Measurements from ENCODE around the gene OVOL1. TPM values are rescaled to one million over a fixed set of nuclear protein-coding genes. Genes with fewer than 3 reads are reported as not detected.
"Not testable (repeated sequence)": the region's sequence is repeated elsewhere in the genome, so short reads cannot be mapped to it uniquely, and the experiment has no call there.

OVOL1 gene
- total and polyA plus RNA-seq, 4 donors, result 0.28 to 3.9 TPM; not detected in 2

DNA sequence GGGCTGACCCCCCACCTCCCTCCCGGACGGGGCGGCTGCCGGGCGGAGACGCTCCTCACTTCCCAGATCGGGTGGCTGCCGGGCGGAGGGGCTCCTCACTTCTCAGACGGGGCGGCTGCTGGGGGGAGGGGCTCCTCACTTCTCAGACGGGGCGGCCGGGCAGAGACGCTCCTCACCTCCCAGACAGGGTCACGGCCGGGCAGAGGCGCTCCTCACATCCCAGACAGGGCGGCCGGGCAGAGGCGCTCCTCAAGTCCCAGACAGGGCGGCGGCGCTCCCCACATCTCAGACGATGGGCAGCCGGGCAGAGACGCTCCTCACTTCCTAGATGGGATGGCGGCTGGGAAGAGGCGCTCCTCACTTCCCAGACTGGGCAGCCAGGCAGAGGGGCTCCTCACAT lies 24.0 kb upstream of the OVOL1 start:
- H3K9me3 ChIP-seq (ENCODE audit: control insufficient read depth, low read length); DNase-seq; ATAC-seq (ENCODE audit: low FRiP score); intact Hi-C loops (cut with DNase I); H3K27ac ChIP-seq (ENCODE audit: low read depth in 1 of 2, low read length in 2 of 2); H3K36me3 ChIP-seq (ENCODE audit: control insufficient read depth in 1 of 2, insufficient read depth in 2 of 2, low read length in 1 of 2); H3K27me3 ChIP-seq (ENCODE audit: control insufficient read depth in 1 of 2, insufficient read depth in 2 of 2, low read length in 1 of 2); H3K4me3 ChIP-seq (ENCODE audit: low read length in 2 of 2); H3K4me1 ChIP-seq (ENCODE audit: control insufficient read depth in 1 of 2, insufficient read depth in 2 of 2, low read length in 2 of 2): not testable (repeated sequence)
- 91 to 95% methylated on average over 19 to 29 of the region's 29 CpGs for WGBS, 2 donors

- no peak for DNase-seq
- intact Hi-C loops (cut with DNase I), result no loop called here
- no peaks in the 10 kb centered on the region for H3K36me3 ChIP-seq (ENCODE audit: control insufficient read depth in 1 of 2, insufficient read depth in 2 of 2, low read length in 1 of 2)
- 73 to 78% methylated on average over 5 of the region's 5 CpGs for WGBS, 2 donors
- H3K9me3 ChIP-seq (ENCODE audit: control insufficient read depth, low read length), result no peaks in the 10 kb centered on the region
- H3K4me1 ChIP-seq (ENCODE audit: control insufficient read depth in 1 of 2, insufficient read depth in 2 of 2, low read length in 2 of 2), result no peaks in the 10 kb centered on the region
- H3K27ac ChIP-seq (ENCODE audit: low read depth in 1 of 2, low read length in 2 of 2), result no peak overlapping the region
- H3K27me3 ChIP-seq (ENCODE audit: control insufficient read depth in 1 of 2, insufficient read depth in 2 of 2, low read length in 1 of 2), result no peaks in the 10 kb centered on the region
- H3K4me3 ChIP-seq (ENCODE audit: low read length in 2 of 2), result no peak overlapping the region
- ATAC-seq (ENCODE audit: low FRiP score), result no peak
These were observed 22.4 kb upstream of the OVOL1 start for GRCh38 chr11:65764434-65764833.

DNA sequence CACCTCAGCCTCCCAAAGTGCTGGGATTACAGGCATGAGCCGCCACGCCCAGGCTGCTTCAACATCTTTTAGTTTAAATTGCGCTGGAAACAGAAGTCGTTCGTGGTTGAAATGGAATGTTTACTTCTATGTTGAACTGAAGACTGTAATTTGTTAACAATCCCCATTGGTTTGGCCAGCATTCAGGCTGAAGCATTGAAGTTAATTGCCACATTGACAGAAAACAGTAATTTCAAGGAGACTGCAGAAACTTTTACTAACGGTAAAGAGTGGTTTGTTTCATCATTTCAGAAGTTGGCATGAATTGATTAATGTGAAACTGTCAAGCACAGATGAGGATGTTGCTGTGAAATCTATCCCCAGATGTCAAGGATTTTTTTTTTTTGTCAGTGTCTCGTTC lies 20.3 kb upstream of the OVOL1 start:
- WGBS, 2 donors, result 71 to 74% methylated on average over 7 of the region's 7 CpGs
- H3K27ac ChIP-seq (ENCODE audit: low read depth in 1 of 2, low read length in 2 of 2), result no peak overlapping the region
- H3K36me3 ChIP-seq (ENCODE audit: control insufficient read depth in 1 of 2, insufficient read depth in 2 of 2, low read length in 1 of 2), result no peaks in the 10 kb centered on the region
- no peak for DNase-seq
- intact Hi-C loops (cut with DNase I), result loop anchor here in 1 of 2 donors (5.0 kb wide), 1 partner anchor 54 kb away; the partner anchor contains the start of gene KAT5
- H3K9me3 ChIP-seq (ENCODE audit: control insufficient read depth, low read length), result no peaks in the 10 kb centered on the region
- no peaks in the 10 kb centered on the region for H3K27me3 ChIP-seq (ENCODE audit: control insufficient read depth in 1 of 2, insufficient read depth in 2 of 2, low read length in 1 of 2)
- no peak for ATAC-seq (ENCODE audit: low FRiP score)
- H3K4me1 ChIP-seq (ENCODE audit: control insufficient read depth in 1 of 2, insufficient read depth in 2 of 2, low read length in 2 of 2), result no peaks in the 10 kb centered on the region
- no peak overlapping the region for H3K4me3 ChIP-seq (ENCODE audit: low read length in 2 of 2)

- no peaks in the 10 kb centered on the region for H3K36me3 ChIP-seq (ENCODE audit: control insufficient read depth in 1 of 2, insufficient read depth in 2 of 2, low read length in 1 of 2)
- no peaks in the 10 kb centered on the region for H3K4me1 ChIP-seq (ENCODE audit: control insufficient read depth in 1 of 2, insufficient read depth in 2 of 2, low read length in 2 of 2)
- intact Hi-C loops (cut with DNase I), result loop anchor here in 1 of 2 donors (5.0 kb wide), 1 partner anchor 55 kb away; the partner anchor contains the start of gene KAT5
- H3K4me3 ChIP-seq (ENCODE audit: low read length in 2 of 2), result no peak overlapping the region
- no peak overlapping the region for H3K27ac ChIP-seq (ENCODE audit: low read depth in 1 of 2, low read length in 2 of 2)
- no peaks in the 10 kb centered on the region for H3K27me3 ChIP-seq (ENCODE audit: control insufficient read depth in 1 of 2, insufficient read depth in 2 of 2, low read length in 1 of 2)
- no peak for DNase-seq
- WGBS, 2 donors, result 77 to 78% methylated on average over 10 of the region's 10 CpGs
- no peaks in the 10 kb centered on the region for H3K9me3 ChIP-seq (ENCODE audit: control insufficient read depth, low read length)
- no peak for ATAC-seq (ENCODE audit: low FRiP score)
These were observed 19.5 kb upstream of the OVOL1 start for GRCh38 chr11:65767406-65767805.

- H3K27me3 ChIP-seq (ENCODE audit: control insufficient read depth in 1 of 2, insufficient read depth in 2 of 2, low read length in 1 of 2); ATAC-seq (ENCODE audit: low FRiP score); H3K4me3 ChIP-seq (ENCODE audit: low read length in 2 of 2); DNase-seq; H3K4me1 ChIP-seq (ENCODE audit: control insufficient read depth in 1 of 2, insufficient read depth in 2 of 2, low read length in 2 of 2); H3K27ac ChIP-seq (ENCODE audit: low read depth in 1 of 2, low read length in 2 of 2); H3K9me3 ChIP-seq (ENCODE audit: control insufficient read depth, low read length); H3K36me3 ChIP-seq (ENCODE audit: control insufficient read depth in 1 of 2, insufficient read depth in 2 of 2, low read length in 1 of 2): not testable (repeated sequence)
- WGBS, 2 donors, result 87 to 90% methylated on average over 5 of the region's 5 CpGs
- intact Hi-C loops (cut with DNase I), result loop anchor here in 1 of 2 donors (5.0 kb wide), 1 partner anchor 56 kb away; the partner anchor contains the start of gene KAT5
These were observed 19.1 kb upstream of the OVOL1 start for GRCh38 chr11:65767806-65768205.

- H3K9me3 ChIP-seq (ENCODE audit: control insufficient read depth, low read length), result no peaks in the 10 kb centered on the region
- DNase-seq (no peak), ATAC-seq (ENCODE audit: low FRiP score) (no peak)
- intact Hi-C loops (cut with DNase I), result no loop called here
- H3K4me1 ChIP-seq (ENCODE audit: control insufficient read depth in 1 of 2, insufficient read depth in 2 of 2, low read length in 2 of 2), result no peaks in the 10 kb centered on the region
- no peaks in the 10 kb centered on the region for H3K27me3 ChIP-seq (ENCODE audit: control insufficient read depth in 1 of 2, insufficient read depth in 2 of 2, low read length in 1 of 2)
- H3K4me3 ChIP-seq (ENCODE audit: low read length in 2 of 2), result no peak overlapping the region
- H3K27ac ChIP-seq (ENCODE audit: low read depth in 1 of 2, low read length in 2 of 2), result no peak overlapping the region
- WGBS, 2 donors, result 87% methylated on average over 12 of the region's 12 CpGs
- no peaks in the 10 kb centered on the region for H3K36me3 ChIP-seq (ENCODE audit: control insufficient read depth in 1 of 2, insufficient read depth in 2 of 2, low read length in 1 of 2)
These were observed 15.8 kb upstream of the OVOL1 start for GRCh38 chr11:65770951-65771567.

DNA sequence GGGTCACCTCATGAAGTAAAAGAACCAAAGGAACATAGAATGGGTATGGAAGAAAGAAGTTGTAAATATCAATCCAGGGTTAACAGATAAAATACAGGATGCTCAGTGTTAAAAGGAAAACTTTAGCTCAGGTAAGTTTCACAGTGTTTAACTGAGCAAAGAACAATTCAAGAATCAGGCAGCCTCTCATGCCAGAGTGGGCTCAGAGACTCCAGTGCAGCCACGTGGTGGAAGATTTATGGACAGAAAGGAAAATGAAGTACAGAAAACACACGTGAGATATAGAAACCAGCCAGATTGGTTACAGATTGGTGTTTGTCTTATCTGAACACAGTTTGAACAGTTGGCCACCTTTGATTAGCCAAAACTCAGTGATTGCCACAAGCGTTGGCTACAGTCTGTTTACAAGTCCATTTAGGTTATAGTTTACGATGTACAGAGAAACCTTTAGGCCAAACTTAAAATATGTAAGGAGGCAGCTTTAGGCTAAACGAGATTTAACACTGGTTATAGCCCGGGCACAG lies 15.2 kb upstream of the OVOL1 start:
- H3K27me3 ChIP-seq (ENCODE audit: control insufficient read depth in 1 of 2, insufficient read depth in 2 of 2, low read length in 1 of 2), result no peaks in the 10 kb centered on the region
- no peak overlapping the region for H3K27ac ChIP-seq (ENCODE audit: low read depth in 1 of 2, low read length in 2 of 2)
- no peaks in the 10 kb centered on the region for H3K4me1 ChIP-seq (ENCODE audit: control insufficient read depth in 1 of 2, insufficient read depth in 2 of 2, low read length in 2 of 2)
- WGBS, 2 donors, result 69 to 70% methylated on average over 6 of the region's 6 CpGs
- no peaks in the 10 kb centered on the region for H3K36me3 ChIP-seq (ENCODE audit: control insufficient read depth in 1 of 2, insufficient read depth in 2 of 2, low read length in 1 of 2)
- no peaks in the 10 kb centered on the region for H3K9me3 ChIP-seq (ENCODE audit: control insufficient read depth, low read length)
- H3K4me3 ChIP-seq (ENCODE audit: low read length in 2 of 2), result no peak overlapping the region
- ATAC-seq (ENCODE audit: low FRiP score) (no peak), DNase-seq (no peak)
- intact Hi-C loops (cut with DNase I), result no loop called here

DNA sequence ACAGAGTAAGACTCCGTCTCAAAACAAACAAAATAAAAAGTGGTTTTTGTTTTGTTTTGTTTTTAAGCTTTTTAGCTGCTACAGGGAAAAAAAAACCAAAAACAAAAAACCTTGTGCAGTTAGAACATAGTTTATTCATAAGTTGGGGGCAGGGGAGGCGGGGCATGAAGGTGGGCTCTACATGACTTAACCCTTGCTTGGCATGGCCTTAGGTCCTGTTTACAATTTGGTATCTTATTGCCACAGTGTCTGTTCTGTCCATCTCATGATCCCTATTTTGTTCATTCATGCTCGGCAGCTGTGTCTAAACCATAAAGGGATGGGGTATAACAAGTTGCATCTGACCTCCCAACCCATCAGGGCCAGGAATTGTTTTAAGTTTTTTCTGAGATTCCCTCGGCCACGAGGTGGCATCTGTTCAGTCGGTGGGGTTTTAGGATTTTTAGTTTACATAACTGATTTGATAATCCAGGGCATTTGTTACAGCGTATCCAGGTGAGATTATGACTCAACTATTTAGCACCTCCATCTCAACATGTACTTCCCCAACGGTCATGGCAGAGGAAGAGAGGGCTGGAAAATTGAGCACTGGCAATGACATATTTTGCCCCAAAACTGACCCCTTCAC lies 13.0 kb upstream of the OVOL1 start:
- Histone ChIP-seq H3K27me3 (ENCODE audit: control insufficient read depth in 1 of 2, insufficient read depth in 2 of 2, low read length in 1 of 2) (no peaks in the 10 kb centered on the region), H3K9me3 (ENCODE audit: control insufficient read depth, low read length) (no peaks in the 10 kb centered on the region), H3K4me3 (ENCODE audit: low read length in 2 of 2) (no peak overlapping the region), H3K4me1 (ENCODE audit: control insufficient read depth in 1 of 2, insufficient read depth in 2 of 2, low read length in 2 of 2) (no peaks in the 10 kb centered on the region), H3K36me3 (ENCODE audit: control insufficient read depth in 1 of 2, insufficient read depth in 2 of 2, low read length in 1 of 2) (peaks cover 0 to 4% of the 10 kb centered on the region in 2 donors), H3K27ac (ENCODE audit: low read depth in 1 of 2, low read length in 2 of 2) (no peak overlapping the region)
- intact Hi-C loops (cut with DNase I), result no loop called here
- WGBS, 2 donors, result 70 to 75% methylated on average over 8 of the region's 8 CpGs
- DNase-seq (no peak), ATAC-seq (ENCODE audit: low FRiP score) (no peak)

All from aorta (tissue), 5 donors.